Thyroid gland (tissue), 4 donors: ENCODE results near the gene EVI2A. TPM values are rescaled to one million over a fixed set of nuclear protein-coding genes. Genes with fewer than 3 reads are reported as not detected.
"Not testable (repeated sequence)": the region's sequence is repeated elsewhere in the genome, so short reads cannot be mapped to it uniquely, and the experiment has no call there.

ENCODE experiments used
- DNase-seq, 2 donors: peaks; one replicate each; pipeline ENCODE4 v3.0.0-alpha.2; 2019
- H3K27ac ChIP-seq, 3 donors: fragments of 200-600 bp; sonication (generic); 1 replicate in 2 of 3; 2 replicates in 1 of 3; pipeline ENCODE4 v1.5.1; 2016 to 2019; ENCODE audit warnings: mild to moderate bottlenecking in 1 of 3, moderate library complexity in 1 of 3
- H3K27me3 ChIP-seq: fragments of 200-600 bp; sonication (generic); one replicate; pipeline ENCODE4 v1.5.1; 2019
- H3K36me3 ChIP-seq, 2 donors: fragments of 200-600 bp; sonication (generic); one replicate each; pipeline ENCODE4 v1.5.1; 2016 to 2019
- H3K4me1 ChIP-seq, 2 donors: fragments of 200-600 bp; sonication (generic); one replicate each; pipeline ENCODE4 v1.5.1; 2017 to 2019
- H3K4me3 ChIP-seq, 3 donors: fragments of 200-600 bp; sonication (generic); replicated peaks in 1 of 3; 1 replicate in 2 of 3; 2 replicates in 1 of 3; pipeline ENCODE4 v1.5.1; 2016; ENCODE audit warnings: mild to moderate bottlenecking in 1 of 3
- H3K9me3 ChIP-seq: fragments of 200-600 bp; sonication (generic); one replicate; pipeline ENCODE4 v1.5.1; 2017
- CTCF ChIP-seq, 6 experiments: fragments of 200-600 bp in 3 of 6; fragments of 450-650 bp in 3 of 6; sonication (generic) in 3 of 6; IDR thresholded peaks; one replicate each; pipeline ENCODE4 v1.5.1; 2016 to 2019; ENCODE audit warnings: antibody characterized with exemption in 6 of 6, mild to moderate bottlenecking in 2 of 6, inconsistent platforms in 1 of 6, moderate library complexity in 1 of 6
- POLR2A ChIP-seq, 2 donors: fragments of 450-650 bp; IDR thresholded peaks; one replicate each; pipeline ENCODE4 v1.6.1; 2017; ENCODE audit warnings: antibody characterized with exemption in 2 of 2, mild to moderate bottlenecking in 2 of 2, moderate library complexity in 1 of 2
- WGBS, 2 donors: methylation state at CpG; one replicate each; pipeline ENCODE4 v1.1.5; 2017; 5-methylcytosine and 5-hydroxymethylcytosine counted together
- intact Hi-C: fragments of 100-400 bp; cut with DNase I; formaldehyde crosslinking; loops from one replicate; pipeline ENCODE4 v1.15.1; 2023
- total RNA-seq, 4 donors: library from RNA; depleted of rRNA; stranded (reverse); fragments of >200 nt; gene quantifications; one replicate each; pipeline ENCODE4 v1.2.3, GENCODE V29; 2016

Gene EVI2A
- total RNA-seq, 4 donors from 2014 or later = 0.71 to 16.1 (median 2.1) TPM

GRCh38 chr17:31357091-31357490, 35.7 kb upstream of the EVI2A start:
- intact Hi-C loops = no loop called here
- no peak for TF ChIP-seq CTCF (IDR thresholded peaks at IDR 0.05)
- no peak for TF ChIP-seq POLR2A (IDR thresholded peaks at IDR 0.05)
- no peak overlapping the region for H3K27ac ChIP-seq
- 90 to 91% methylated on average over 2 of the region's 2 CpGs for WGBS, 2 donors
- DNase-seq = no peak
- H3K4me3 ChIP-seq = no peak overlapping the region
- no peaks in the 10 kb centered on the region for H3K9me3 ChIP-seq
- H3K27me3 ChIP-seq = no peaks in the 10 kb centered on the region
- H3K4me1 ChIP-seq = peaks cover 0 to 10% of the 10 kb centered on the region in 2 donors
- H3K36me3 ChIP-seq = peaks cover 29 to 43% of the 10 kb centered on the region in 2 donors

- Histone ChIP-seq H3K27ac (no peak overlapping the region), H3K27me3 (no peaks in the 10 kb centered on the region), H3K36me3 (peaks cover 28 to 37% of the 10 kb centered on the region in 2 donors), H3K4me3 (no peak overlapping the region), H3K4me1 (peaks cover 0 to 10% of the 10 kb centered on the region in 2 donors), H3K9me3 (no peaks in the 10 kb centered on the region)
- intact Hi-C loops = no loop called here
- TF ChIP-seq CTCF (IDR thresholded peaks at IDR 0.05) (no peak), POLR2A (IDR thresholded peaks at IDR 0.05) (no peak)
- no peak for DNase-seq
- WGBS, 2 donors = 21 to 40% methylated on average over 1 of the region's 1 CpG
These were observed 34.5 kb upstream of the EVI2A start for GRCh38 chr17:31355935-31356334.

- no peak for DNase-seq
- no peaks in the 10 kb centered on the region for H3K4me1 ChIP-seq
- H3K27ac ChIP-seq = no peak overlapping the region
- no peak for TF ChIP-seq CTCF (IDR thresholded peaks at IDR 0.05)
- TF ChIP-seq POLR2A (IDR thresholded peaks at IDR 0.05) = no peak
- H3K27me3 ChIP-seq = no peaks in the 10 kb centered on the region
- peaks cover 28 to 32% of the 10 kb centered on the region in 2 donors for H3K36me3 ChIP-seq
- intact Hi-C loops = no loop called here
- H3K4me3 ChIP-seq = no peak overlapping the region
- H3K9me3 ChIP-seq = no peaks in the 10 kb centered on the region
These were observed 28.0 kb upstream of the EVI2A start for GRCh38 chr17:31349454-31349853.

GRCh38 chr17:31345191-31345747, 23.8 kb upstream of the EVI2A start:
- H3K4me3 ChIP-seq, H3K27me3 ChIP-seq, H3K27ac ChIP-seq, DNase-seq, H3K4me1 ChIP-seq, intact Hi-C loops, H3K9me3 ChIP-seq: not testable (repeated sequence)
- H3K36me3 ChIP-seq = peaks cover 4 to 30% of the 10 kb centered on the region in 2 donors
- WGBS, 2 donors = 92 to 96% methylated on average over 12 to 15 of the region's 34 CpGs

- H3K36me3 ChIP-seq = peaks cover 8 to 33% of the 10 kb centered on the region in 2 donors
- H3K4me3 ChIP-seq = no peak overlapping the region
- no peak for DNase-seq
- TF ChIP-seq POLR2A (IDR thresholded peaks at IDR 0.05) (no peak), CTCF (IDR thresholded peaks at IDR 0.05) (no peak)
- WGBS, 2 donors = 90 to 92% methylated on average over 6 of the region's 6 CpGs
- H3K27me3 ChIP-seq = no peaks in the 10 kb centered on the region
- no peaks in the 10 kb centered on the region for H3K9me3 ChIP-seq
- no peak overlapping the region for H3K27ac ChIP-seq
- intact Hi-C loops = no loop called here
- no peaks in the 10 kb centered on the region for H3K4me1 ChIP-seq
These were observed 18.7 kb upstream of the EVI2A start for GRCh38 chr17:31339906-31340661.
